ENCODE data around the gene B4GALT6. TPM values are rescaled to one million over a fixed set of nuclear protein-coding genes. Genes with fewer than 3 reads are reported as not detected.

Gene B4GALT6
- total RNA-seq, 1 donor from 2014 or later, result 3.8 TPM

DNA sequence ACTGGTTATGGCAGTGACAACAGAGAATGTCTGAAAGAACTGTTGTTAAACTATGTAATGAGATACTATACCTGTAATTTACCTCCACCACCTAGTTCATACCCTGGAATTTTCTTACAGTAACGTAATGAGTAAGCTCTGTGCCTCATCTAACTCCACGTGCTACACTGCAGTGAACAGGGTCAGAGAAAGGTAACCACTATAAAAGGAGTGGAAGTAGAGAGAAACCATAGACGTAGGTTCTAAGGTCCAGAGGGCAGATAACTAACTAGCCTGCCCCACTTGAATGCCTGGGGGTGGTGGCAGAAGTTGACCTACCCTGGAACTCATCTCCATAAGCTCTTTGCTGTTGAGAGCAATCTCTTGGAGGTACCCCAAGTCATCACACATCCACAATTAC is 32.0 kb upstream of the B4GALT6 start:
- no peaks in the 10 kb centered on the region for H3K36me3 Mint-ChIP-seq (ENCODE audit: low read depth)
- POLR2A ChIA-PET, result no interaction called here
- TF ChIP-seq, protein P1, sequence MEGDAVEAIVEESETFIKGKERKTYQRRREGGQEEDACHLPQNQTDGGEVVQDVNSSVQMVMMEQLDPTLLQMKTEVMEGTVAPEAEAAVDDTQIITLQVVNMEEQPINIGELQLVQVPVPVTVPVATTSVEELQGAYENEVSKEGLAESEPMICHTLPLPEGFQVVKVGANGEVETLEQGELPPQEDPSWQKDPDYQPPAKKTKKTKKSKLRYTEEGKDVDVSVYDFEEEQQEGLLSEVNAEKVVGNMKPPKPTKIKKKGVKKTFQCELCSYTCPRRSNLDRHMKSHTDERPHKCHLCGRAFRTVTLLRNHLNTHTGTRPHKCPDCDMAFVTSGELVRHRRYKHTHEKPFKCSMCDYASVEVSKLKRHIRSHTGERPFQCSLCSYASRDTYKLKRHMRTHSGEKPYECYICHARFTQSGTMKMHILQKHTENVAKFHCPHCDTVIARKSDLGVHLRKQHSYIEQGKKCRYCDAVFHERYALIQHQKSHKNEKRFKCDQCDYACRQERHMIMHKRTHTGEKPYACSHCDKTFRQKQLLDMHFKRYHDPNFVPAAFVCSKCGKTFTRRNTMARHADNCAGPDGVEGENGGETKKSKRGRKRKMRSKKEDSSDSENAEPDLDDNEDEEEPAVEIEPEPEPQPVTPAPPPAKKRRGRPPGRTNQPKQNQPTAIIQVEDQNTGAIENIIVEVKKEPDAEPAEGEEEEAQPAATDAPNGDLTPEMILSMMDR (IDR thresholded peaks at IDR 0.05), result no peak

DNA sequence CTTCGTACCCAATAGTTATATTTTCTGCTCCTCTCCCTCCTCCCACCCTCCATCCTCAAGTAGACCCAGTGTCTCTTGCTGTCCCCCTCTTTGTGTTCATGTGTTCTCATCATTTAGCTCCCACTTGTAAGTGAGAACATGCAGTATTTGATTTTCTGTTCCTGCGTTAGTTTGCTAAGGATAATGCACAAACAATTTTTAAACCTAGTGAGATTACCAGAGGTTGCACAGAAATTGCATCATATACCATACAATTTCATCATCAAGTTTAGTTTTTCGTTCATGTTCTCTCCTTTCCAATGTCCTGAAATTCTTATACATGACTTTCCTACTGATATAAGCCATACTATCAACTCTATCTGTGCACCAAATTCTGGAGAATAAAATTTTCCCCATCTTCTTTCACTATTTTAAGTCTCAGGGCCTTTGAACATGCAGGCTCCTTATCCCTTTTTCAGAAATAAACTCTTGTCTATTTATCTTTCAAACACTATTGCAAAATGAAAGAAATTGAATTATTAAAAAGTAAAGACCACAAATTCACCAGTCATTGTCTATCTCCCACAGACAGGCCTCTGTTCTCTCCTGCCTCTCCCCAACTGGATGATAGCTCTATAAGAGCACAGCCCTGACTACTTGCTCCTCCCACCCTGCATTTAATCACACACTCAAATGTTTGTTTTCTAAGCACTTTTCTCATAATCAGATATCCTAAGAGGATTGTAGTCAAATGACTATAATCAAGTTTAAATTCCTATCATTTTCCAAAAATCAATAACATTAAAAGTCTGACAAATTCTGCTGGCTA is 27.2 kb upstream of the B4GALT6 start:
- H3K27ac Mint-ChIP-seq, result no peak overlapping the region
- ChIA-PET POLR2A (interaction anchor here (0.5 kb wide), 1 partner anchor 12 kb away, joined by 8 read pairs; no protein-coding TSS in a partner anchor), CTCF (no interaction called here)
- intact Hi-C loops (cut with micrococcal nuclease), result no loop called here
- no peak overlapping the region for H3K4me3 Mint-ChIP-seq
- TF ChIP-seq, protein P1 (IDR thresholded peaks at IDR 0.05), result no peak
- ATAC-seq (ENCODE audit: low read depth), result no peak
- DNase-seq, result no peak
- peaks cover under 1% of the 10 kb centered on the region for H3K27me3 Mint-ChIP-seq
- no peaks in the 10 kb centered on the region for H3K36me3 Mint-ChIP-seq (ENCODE audit: low read depth)
- no peaks in the 10 kb centered on the region for H3K4me1 Mint-ChIP-seq
- H3K9me3 Mint-ChIP-seq, result peaks cover 2% of the 10 kb centered on the region

More for the DNA sequence above, 32.0 kb upstream of the B4GALT6 start:
- ATAC-seq (ENCODE audit: low read depth) (no peak), DNase-seq (no peak)
- CTCF ChIA-PET, result no interaction called here
- no peaks in the 10 kb centered on the region for H3K4me1 Mint-ChIP-seq
- H3K27me3 Mint-ChIP-seq, result no peaks in the 10 kb centered on the region
- intact Hi-C loops (cut with micrococcal nuclease), result no loop called here
- H3K9me3 Mint-ChIP-seq, result peaks cover 10% of the 10 kb centered on the region
- no peak overlapping the region for H3K4me3 Mint-ChIP-seq
- no peak overlapping the region for H3K27ac Mint-ChIP-seq

DNA sequence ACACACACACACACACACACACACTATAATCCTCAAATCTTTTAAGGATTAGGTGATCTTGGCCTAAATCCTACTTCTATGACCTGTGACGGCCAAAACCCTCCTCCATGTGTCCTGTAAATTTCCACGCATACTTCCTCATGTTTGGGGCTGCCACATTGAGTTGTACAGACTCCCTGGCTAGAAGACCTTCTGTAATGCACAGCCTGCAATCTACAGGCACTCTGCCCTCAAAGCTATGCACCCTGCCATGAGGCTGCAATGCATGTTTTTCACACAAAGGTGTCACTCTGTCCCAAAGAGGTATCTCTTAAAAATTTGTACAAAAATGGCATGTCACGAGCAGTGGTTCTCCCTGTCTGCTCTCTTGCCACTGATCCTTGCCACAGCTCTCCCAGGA is 26.4 kb upstream of the B4GALT6 start:
- POLR2A ChIA-PET, result interaction anchor here (0.5 kb wide), 1 partner anchor 11 kb away, joined by 8 read pairs; no protein-coding TSS in a partner anchor
- TF ChIP-seq, protein P1 (IDR thresholded peaks at IDR 0.05), result no peak
- Mint-ChIP-seq H3K9me3 (peaks cover 2% of the 10 kb centered on the region), H3K4me3 (no peak overlapping the region), H3K27me3 (peaks cover 2% of the 10 kb centered on the region), H3K36me3 (ENCODE audit: low read depth) (no peaks in the 10 kb centered on the region), H3K4me1 (no peaks in the 10 kb centered on the region), H3K27ac (no peak overlapping the region)
- intact Hi-C loops (cut with micrococcal nuclease), result no loop called here
- no peak for ATAC-seq (ENCODE audit: low read depth)
- CTCF ChIA-PET, result no interaction called here
- DNase-seq, result no peak

DNA sequence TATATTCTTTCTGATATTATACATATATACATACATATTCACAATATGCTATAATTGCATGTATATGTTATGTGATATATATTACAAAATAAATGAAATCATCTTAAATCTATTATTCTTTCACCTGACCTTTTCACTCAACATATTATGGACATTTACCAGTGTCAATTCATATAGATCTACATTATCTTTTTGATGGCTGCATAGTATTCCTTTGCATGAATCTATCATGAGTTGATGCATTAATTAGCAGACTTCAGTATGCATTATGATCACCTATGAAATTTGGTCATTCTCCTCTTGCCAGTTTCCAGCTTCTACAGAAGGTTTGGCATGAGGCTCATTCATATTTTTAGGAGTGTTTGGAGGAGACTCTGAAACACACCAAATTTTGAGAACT is 23.4 kb upstream of the B4GALT6 start:
- ATAC-seq (ENCODE audit: low read depth), result no peak
- H3K27me3 Mint-ChIP-seq, result peaks cover 2% of the 10 kb centered on the region
- H3K27ac Mint-ChIP-seq, result no peak overlapping the region
- no peak overlapping the region for H3K4me3 Mint-ChIP-seq
- peaks cover 2% of the 10 kb centered on the region for H3K9me3 Mint-ChIP-seq
- ChIA-PET POLR2A (no interaction called here), CTCF (interaction anchor here (1.5 to 2.2 kb wide), 2 partner anchors 14 to 152 kb away, joined by 5 to 6 read pairs; no protein-coding TSS in a partner anchor)
- TF ChIP-seq, protein P1 (IDR thresholded peaks at IDR 0.05), result no peak
- no peaks in the 10 kb centered on the region for H3K4me1 Mint-ChIP-seq
- no peaks in the 10 kb centered on the region for H3K36me3 Mint-ChIP-seq (ENCODE audit: low read depth)
- intact Hi-C loops (cut with micrococcal nuclease), result no loop called here
- DNase-seq, result no peak

DNA sequence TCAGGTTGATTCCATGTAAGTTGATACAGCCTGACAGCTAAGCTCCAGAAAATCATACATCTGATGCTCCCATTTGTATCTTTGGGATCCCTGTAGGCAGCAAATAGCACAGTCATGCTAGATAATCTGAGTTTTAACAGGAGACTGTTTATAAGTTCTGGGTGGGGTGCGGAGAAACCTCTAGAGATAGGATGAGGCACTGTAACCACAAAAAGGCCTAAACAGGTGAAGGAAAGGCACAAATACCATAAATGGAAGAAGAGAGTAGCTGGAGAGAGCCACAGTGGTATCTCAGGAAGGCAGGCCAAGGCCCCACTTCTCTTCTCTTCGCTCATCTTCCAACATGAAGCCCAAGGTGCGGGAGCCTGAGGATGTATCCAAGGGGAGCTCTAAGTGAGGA is 18.1 kb upstream of the B4GALT6 start:
- ChIA-PET CTCF (no interaction called here), POLR2A (no interaction called here)
- Mint-ChIP-seq H3K4me1 (no peaks in the 10 kb centered on the region), H3K4me3 (no peak overlapping the region), H3K27ac (no peak overlapping the region), H3K27me3 (peaks cover 2% of the 10 kb centered on the region), H3K36me3 (ENCODE audit: low read depth) (no peaks in the 10 kb centered on the region), H3K9me3 (no peaks in the 10 kb centered on the region)
- no peak for DNase-seq
- no peak for ATAC-seq (ENCODE audit: low read depth)
- intact Hi-C loops (cut with micrococcal nuclease), result no loop called here
- TF ChIP-seq, protein P1 (IDR thresholded peaks at IDR 0.05), result no peak

Measured in activated B cell treated with CpG ODN at 0.5 μM for 24 hours (primary cell).